GM12874 (cell line): ENCODE results near the gene CACNA1G.

Experiments used
- TF ChIP-seq, protein P1 (sequence below): IDR thresholded peaks from 2 replicates; pipeline ENCODE4 v1.5.1; 2011; ENCODE audit warnings: low read depth, mild to moderate bottlenecking, control low read depth, low read length, moderate library complexity; ENCODE audit not compliant: insufficient read depth

CACNA1G gene

DNA sequence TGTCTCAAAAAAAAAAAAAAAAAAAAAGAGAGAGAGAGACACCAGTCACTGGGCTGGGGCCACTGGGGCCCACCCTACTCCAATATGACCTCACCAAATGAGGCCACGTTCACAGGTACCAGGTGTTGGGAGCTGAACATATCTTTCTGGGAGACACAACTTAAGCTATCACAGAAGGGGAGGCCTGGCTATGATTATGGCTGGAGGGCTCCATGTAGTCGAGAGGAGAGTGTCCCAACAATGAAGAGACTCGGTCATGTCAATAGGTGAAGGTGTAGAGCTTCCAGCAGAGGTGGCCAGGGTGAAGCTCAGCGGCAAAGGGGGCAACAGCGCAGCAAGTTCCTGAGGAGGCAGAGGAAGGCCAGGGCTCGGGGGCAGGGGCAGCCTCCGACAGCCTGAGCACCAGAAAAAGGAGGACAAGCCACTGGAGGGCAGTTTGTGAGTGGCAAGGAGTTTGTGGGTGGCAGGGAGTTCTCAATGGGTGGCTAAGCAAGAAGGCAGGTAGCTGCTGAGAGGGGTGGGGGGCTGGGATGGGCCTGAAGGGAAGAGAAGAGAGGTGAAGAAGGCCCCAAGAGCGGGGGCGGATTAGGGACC lies 102.2 kb downstream of the CACNA1G start:
- TF ChIP-seq, protein P1, sequence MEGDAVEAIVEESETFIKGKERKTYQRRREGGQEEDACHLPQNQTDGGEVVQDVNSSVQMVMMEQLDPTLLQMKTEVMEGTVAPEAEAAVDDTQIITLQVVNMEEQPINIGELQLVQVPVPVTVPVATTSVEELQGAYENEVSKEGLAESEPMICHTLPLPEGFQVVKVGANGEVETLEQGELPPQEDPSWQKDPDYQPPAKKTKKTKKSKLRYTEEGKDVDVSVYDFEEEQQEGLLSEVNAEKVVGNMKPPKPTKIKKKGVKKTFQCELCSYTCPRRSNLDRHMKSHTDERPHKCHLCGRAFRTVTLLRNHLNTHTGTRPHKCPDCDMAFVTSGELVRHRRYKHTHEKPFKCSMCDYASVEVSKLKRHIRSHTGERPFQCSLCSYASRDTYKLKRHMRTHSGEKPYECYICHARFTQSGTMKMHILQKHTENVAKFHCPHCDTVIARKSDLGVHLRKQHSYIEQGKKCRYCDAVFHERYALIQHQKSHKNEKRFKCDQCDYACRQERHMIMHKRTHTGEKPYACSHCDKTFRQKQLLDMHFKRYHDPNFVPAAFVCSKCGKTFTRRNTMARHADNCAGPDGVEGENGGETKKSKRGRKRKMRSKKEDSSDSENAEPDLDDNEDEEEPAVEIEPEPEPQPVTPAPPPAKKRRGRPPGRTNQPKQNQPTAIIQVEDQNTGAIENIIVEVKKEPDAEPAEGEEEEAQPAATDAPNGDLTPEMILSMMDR, result no peak

DNA sequence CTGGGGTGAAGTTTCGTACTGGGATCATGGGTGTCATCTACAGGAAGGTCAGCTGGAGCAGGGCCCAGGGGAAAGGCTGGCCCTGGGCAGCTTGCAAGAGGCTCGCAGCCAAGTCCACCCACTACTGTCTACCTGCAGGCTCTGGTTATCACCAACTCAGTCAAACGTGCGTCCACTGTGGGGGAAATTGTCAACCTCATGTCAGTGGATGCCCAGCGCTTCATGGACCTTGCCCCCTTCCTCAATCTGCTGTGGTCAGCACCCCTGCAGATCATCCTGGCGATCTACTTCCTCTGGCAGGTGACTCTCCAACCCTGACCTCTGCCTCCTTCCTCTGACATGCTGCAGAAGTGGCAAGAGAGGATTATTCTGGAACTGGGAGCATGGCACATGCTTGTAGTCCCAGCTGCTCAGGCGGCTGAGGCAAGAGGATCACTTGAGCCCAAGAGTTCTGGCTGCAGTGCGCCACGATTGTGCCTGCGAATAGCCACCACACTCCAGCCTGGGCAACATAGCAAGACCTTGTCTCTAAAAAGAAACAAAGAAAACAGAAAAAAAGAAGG lies 103.4 kb downstream of the CACNA1G start:
- TF ChIP-seq, protein P1, result no peak

DNA sequence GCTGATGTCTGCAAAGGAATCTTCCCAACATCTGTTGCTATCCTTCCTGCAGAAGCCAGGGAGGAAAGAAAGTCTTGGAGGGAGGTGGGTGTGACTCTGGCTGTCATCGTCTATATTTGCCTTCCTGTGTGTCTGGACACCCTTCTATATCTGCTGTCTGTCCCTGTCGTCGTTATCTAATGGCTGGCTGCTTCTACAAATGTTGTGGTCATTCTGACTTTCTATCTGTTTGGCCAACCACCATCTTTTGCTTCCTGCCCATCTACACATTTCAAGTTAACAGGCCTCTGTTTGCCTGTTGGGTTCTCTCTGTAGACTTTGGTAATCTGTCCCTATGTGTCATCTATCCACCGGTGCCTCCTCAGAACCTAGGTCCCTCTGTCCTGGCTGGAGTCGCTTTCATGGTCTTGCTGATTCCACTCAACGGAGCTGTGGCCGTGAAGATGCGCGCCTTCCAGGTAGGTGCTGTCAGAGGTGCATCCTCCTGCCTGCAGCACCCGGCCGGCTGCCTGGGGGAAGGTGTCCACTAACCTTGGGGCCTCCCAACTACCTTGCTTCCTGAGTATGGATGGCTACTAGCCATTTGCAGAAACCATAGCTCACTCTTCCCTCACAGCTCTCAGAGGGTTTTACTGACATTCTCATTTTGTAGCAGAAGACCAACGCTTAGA lies 104.4 kb downstream of the CACNA1G start:
- TF ChIP-seq, protein P1, result no peak

DNA sequence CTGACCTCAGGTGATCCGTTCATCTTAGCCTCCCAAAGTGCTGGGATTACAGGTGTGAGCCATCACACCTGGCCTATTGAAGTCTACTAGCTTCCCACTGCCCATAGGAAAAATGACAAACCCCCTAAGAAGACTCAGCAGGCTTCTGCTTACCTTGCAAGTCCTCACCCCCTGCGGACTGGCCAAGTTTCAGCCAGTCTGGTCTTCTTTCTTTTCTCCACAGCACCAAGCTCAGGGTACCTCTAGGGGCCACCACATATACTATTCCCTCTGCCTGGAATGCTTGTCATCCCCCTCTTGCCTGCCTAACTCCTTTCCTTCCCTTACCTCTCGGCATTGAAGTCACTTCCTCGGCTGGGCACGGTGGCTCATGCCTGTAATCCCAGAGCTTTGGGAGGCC lies 105.3 kb downstream of the CACNA1G start:
- TF ChIP-seq, protein P1, result no peak

DNA sequence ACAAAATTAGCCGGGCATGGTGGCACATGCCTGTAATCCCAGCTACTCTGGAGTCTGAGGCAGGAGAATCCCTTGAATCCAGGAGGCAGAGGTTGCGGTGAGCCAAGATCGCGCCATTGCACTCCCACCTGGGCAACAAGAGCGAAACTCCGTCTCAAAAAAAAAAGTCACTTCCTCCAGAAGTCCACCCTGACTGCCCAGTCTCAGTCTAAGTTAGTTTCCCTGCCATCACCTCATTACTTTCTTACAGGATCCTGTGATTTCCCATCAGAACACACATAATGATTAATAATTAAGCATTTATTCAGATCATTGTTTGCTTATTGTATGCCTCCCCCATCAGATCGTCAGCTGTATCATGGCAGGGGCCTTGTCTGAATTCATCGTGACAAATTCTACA lies 105.8 kb downstream of the CACNA1G start:
- TF ChIP-seq, protein P1, result no peak

DNA sequence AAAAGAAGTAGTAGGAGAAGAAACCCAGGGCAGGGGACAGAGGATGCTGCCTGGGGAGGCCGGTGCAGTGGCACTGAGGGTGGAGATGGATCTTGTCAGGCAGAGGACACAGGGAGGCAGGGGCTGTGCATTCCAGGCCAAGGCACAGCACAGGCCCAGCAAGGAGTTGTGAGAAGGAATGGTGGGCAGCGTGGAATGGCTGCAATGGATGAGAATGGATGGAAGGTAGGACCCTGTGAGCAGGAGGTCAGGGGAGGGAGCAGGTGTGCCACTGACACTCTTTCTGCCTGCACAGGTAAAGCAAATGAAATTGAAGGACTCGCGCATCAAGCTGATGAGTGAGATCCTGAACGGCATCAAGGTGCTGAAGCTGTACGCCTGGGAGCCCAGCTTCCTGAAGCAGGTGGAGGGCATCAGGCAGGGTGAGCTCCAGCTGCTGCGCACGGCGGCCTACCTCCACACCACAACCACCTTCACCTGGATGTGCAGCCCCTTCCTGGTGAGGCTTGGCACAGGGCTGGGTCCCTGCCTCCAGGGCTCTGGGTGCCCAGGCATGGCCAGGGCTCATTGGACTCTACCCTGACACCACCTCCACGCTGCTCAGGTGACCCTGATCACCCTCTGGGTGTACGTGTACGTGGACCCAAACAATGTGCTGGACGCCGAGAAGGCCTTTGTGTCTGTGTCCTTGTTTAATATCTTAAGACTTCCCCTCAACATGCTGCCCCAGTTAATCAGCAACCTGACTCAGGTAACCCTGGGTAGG lies 106.9 kb downstream of the CACNA1G start:
- TF ChIP-seq, protein P1, result no peak

DNA sequence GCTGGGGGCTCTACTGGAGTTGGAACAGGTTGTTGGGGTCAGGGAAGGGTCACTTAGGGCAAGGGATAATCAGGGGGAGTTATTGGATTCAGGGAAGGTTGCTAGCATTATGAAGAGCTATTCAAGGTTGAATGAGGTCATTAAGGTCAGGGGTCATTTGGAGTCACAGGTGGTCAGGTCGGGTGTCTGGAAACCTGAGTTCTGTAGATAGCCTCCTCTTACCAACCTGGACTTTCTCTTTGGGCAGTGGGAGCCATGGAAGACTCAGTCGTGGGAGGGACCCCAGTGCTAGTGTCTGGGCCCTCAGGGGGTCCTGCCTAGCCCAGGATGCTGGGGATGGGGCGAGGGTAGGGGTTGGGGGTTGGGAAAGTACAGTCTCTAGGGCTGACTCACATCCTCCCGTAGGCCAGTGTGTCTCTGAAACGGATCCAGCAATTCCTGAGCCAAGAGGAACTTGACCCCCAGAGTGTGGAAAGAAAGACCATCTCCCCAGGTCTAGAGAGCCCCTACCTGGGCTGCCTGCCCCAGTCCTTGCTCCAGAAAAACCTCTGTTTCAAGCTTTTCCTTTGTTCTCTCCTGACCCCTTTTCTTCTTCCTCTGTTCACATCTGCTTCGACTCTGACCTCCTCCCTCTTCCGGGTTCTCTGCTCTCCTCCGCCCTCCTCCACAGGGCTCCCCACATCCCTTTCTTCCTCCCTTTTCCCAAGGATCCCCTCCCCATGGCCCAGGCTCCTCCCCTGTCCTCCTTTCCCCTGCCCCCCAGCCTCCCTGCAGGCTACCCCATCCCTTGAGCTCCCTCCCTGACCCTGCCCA lies 107.7 kb downstream of the CACNA1G start:
- TF ChIP-seq, protein P1, result no peak
